NOMO-1 treated with DMSO at 0.1 percent for 48 hours (cell line): ENCODE data around the gene LDB3.

ENCODE experiments used
- DNase-seq: peaks from one replicate; lab custom pipeline; 2025; ENCODE audit not compliant: unreplicated experiment; lab: John Stamatoyannopoulos, UW

Gene LDB3

DNA sequence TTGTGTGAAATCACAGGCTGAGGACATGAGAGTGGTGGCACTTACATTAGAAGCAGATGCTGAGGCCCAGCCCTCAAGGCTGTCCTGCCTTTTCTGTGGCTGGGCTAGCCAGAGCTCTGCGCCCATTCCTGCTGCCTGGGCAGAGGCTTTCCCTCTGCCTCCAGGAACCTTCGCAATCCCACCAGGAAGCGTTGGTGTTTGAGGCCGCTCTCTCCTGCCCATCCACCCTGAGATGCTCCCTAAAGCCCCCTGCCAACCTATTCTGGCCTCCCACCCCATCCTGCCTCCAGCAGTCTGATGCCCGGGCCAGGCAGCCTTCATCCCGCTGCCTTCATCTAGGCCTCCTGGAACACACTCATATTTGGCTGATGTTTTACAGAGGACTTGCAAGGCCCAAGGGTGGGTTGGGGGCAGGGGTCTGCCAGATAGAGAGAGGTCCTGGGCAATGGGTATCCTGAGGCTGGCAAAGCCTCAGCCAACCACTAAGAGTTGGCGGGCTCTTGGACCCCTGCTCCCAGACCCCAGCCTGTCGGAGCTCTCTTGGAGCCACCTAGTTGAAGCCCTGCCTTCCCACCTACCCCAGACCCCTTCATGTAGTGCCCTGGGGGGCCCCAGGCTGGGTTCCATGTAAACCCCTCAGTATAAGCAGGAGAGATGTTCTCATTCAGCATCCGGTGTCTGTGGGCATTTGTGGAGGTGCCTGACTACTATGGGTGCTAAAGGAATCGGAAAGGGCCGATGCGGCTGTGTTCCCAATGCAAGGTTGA lies 32.7 kb downstream of the LDB3 start:
- DNase-seq, result no peak

DNA sequence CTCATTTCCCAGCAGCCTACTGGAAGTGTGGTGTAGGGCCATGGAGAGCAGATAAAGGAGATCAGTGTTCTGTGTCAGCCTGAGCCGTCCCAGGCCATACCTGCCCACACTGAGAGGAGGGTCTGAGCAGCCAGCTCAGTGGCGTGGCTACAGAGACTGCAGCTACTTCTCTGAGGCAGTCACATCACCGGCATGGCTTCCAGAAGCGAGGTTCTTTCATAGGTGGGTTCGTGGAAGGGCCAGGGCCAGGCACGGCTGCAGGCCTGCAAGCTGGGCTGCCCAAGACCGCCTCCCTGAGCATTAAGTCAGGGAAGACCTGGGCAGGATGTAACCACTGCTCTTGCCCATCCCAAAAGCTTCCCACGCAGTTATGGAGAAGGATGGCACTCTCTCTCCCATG lies 34.9 kb downstream of the LDB3 start:
- DNase-seq, result no peak

DNA sequence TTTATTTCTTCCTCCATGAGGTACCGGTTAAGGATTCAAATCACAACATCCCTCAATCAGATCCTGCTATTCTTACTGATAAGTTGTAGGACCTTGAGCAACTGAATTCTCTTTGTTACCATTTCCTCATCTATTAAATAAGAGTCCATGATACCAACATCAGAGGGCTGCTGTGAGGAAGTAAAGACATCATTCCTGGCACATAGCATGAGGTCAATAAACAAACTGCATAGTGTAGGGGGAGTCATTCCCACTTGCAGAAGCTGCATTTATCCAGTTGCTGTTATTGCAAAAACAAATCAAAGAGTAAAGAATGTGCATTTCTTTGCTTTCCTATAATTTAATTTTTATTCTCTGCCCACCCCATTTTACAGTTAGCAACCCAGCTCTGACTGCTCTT lies 36.8 kb downstream of the LDB3 start:
- DNase-seq, result no peak

DNA sequence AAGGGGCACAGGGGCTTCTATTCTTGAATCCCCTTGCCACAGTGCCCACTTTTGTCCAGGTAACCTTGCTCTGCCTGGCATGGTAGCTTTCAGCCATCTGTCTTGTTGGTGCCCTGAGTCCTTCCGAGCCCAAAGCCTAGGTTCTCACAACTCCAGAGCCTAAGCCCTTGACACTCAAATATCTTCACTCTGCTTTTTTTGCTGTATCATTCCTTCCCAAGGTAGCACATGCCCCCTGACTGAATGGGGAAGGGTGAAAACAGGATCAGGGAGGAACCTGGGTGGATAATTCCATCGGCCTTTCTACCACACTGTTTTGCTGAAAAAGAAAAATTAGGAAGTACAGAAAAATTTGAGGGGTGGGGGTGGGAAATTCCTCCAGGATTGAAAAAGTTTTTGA lies 37.6 kb downstream of the LDB3 start:
- no peak for DNase-seq

DNA sequence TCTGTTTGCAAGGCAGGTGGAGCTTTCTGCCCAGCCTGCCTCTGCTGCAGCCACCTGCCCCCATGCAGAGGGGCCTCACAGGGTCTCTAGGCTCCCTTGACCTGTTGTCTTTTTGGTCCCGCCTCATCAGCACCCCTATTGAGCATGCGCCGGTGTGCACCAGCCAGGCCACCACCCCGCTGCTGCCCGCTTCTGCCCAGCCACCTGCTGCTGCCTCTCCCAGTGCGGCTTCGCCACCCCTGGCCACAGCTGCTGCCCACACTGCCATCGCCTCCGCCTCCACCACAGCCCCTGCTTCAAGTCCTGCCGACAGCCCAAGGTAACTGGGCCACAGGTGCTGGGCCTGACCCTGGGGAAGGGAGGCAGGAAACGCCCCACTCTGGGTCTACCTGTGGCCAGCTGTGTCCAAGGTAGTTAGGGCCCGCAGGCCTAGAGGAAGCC lies 38.1 kb downstream of the LDB3 start:
- DNase-seq, result no peak

DNA sequence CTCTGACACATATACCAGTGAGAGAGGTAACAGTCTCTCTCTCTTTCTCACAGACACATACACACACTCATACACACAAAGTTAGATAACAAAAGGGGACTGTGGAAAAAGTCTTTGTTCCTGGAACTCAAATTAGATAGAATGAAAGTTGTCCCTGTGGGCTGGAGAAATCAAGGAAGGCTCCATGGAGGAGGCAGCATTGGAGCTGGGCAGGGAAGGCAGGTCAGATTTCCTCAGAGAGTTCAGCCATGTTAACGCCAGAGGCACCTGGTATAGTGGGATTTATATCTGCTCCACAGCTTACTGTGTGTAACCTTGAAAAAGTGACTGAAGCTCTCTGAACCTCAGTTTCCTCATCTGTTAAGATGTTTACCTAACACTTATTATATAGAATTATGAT lies 38.7 kb downstream of the LDB3 start:
- no peak for DNase-seq

- DNase-seq, result no peak
Observed at GRCh38 chr10:86707505-86707904, 39.2 kb downstream of the LDB3 start.

GRCh38 chr10:86708068-86708782 lies 39.9 kb downstream of the LDB3 start:
- no peak for DNase-seq

- DNase-seq, result no peak
Observed at GRCh38 chr10:86708783-86709380, 40.6 kb downstream of the LDB3 start.

DNA sequence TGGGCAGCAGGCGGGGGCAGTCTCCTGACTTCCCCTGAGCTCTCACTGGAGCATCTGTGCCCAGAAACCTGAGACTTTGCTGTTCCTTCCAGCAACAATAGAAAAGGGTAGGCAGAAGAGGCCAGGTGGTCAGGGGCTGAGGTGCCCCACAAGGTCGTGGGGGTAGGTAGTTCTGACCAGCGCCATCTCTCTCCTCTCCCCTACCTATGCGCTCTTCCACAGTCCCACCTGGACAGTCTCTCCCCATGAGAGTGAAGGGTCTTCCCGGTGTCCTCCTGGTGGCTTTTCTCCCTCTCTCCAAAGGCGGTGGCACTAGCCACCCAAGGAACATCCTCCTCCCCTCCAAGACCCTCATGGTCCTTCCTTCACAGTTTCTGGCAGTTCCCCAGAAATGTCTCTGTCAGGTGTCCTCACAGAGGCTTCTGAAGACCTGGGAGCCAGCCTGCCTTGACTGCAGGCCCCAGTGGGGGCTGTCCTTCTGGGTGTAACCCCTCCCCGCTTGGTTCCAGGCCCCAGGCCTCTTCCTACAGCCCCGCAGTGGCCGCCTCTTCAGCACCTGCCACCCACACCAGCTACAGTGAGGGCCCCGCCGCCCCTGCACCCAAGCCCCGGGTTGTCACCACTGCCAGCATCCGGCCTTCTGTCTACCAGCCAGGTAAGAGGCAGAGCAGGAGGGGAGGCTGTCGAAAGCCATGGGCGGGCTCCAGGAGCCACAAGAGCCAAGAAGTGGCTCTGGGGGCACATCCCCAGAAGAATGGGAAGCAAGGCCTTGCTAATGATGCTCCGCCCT lies 41.3 kb downstream of the LDB3 start:
- DNase-seq, result no peak

GRCh38 chr10:86710987-86711512 lies 42.7 kb downstream of the LDB3 start:
- peak; percentile 85 for DNase-seq

- DNase-seq, result peak; percentile 58
Observed at GRCh38 chr10:86711513-86712316, 43.4 kb downstream of the LDB3 start.

DNA sequence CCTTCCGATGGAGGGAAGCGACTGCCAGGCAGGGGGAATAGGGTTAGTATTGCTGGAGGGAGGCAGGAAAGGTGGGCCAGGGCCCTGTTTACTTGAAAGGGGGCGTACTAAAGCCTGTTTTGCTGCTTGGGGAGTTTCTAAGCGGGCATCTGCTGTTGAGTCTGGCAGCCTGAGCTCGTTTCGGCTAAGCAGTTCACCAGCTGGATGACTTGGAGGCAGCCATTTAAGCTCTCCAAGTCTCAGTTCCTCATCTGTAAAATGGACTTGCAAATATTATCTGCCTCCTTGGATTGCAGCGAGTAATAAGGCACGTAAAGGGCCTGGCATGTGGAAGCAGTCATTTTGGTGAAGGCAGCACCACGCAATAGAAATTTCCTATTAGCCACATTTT lies 44.0 kb downstream of the LDB3 start:
- DNase-seq, result no peak

DNA sequence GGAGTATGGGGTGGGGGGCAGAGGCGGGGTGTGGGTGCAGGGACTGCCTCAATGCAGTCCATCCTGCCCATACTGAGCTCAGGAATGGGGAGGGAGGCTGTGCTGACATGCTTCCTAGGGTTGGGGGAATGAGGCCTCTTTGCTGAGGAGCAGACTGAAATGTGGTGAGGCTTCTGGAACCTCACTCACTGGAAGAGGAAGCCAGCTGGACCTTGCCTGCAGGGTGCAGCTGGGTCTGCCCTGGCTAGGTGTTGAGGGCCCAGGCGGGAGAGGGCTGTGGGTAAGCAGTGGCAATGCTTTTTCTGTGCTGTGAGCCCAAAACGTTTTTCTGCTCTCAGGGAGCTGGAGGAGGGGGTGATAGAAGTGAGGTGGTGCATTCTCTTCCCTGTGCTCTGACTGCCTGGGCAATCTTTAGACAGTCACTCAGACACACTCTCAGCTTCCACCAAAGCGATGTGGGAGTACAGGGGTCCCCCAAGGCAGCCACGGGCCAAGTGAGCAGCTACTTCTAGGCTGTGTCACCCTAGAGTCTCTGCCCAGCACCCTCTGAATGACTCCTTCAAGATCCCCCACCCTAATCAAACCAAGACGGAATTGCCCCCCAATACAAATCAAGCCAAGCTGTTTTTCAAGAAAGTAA lies 47.0 kb downstream of the LDB3 start:
- DNase-seq, result no peak

DNA sequence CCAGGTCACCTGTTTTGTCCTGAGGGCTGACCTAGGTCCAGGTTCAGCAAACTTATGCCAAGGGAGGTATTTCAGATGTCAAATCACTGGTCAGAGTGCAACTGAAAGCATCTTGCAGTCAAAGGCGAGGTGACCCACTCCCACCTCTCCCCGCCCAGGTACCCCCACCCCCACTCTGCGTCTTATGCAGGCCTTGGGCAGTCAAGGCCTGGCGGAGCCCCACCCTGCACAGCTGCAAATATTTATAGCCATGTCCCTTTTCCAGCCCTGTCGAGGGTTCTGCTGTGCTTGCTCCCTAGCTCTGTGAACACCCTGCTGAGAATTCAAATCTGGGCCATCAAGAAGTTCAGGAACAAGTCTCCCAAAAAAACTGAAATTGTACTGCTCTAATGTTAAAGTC lies 47.5 kb downstream of the LDB3 start:
- no peak for DNase-seq

- no peak for DNase-seq
Observed at GRCh38 chr10:86716466-86716865, 48.2 kb downstream of the LDB3 start.

DNA sequence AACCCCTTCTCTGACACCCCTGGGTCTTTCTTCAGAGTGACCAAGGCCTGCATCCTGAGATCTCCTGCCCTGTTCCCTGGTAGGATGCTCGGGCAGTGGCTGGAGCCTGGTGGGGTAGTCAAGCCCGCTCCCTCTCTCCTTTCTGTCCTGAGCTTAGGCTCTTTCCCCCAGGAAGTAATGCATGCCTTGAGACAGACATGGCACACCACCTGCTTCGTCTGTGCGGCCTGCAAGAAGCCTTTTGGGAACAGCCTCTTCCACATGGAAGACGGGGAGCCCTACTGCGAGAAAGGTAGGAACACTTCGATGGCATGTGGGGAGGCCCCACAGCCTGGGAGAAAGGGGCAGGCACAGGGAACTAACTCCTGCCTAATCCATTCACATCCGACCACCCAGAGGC lies 50.2 kb downstream of the LDB3 start:
- no peak for DNase-seq

DNA sequence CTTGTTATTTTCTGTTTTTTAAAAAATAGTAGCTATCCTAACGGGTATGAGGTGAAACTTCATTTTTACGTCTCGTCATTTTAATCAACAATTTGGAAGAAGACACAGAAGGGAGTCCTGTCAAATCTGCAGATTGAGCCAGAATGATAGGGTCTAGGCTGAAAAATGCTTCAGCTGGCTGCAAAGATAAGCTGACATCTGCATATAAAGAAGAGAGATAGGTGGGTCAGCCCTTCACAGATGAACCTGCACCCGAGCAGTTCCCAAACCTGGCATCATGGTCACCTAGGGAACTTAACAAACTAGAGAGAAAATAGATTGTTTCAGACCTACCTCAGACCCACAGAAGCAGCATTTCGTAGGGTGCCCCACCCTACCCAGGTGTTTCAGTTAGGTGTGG lies 52.9 kb downstream of the LDB3 start:
- DNase-seq, result no peak

DNA sequence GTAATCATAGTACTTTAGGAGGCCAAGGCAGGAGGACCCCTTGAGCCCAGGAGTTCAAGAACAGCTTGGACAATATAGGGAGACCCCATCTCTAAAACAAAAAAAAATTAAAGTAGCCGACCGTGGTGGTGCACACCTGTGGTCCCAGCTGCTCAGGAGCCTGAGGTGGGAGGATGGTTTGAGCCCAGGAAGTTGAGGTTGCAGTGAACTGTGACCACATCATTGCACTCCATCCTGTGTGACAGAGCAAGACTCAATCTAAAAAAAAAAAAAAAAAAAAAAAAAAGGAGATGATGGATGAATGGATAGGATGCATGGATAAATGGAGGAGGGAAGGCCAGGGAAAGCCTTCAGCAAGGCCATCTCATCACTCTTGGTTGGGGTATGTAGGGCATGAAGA lies 54.7 kb downstream of the LDB3 start:
- no peak for DNase-seq

DNA sequence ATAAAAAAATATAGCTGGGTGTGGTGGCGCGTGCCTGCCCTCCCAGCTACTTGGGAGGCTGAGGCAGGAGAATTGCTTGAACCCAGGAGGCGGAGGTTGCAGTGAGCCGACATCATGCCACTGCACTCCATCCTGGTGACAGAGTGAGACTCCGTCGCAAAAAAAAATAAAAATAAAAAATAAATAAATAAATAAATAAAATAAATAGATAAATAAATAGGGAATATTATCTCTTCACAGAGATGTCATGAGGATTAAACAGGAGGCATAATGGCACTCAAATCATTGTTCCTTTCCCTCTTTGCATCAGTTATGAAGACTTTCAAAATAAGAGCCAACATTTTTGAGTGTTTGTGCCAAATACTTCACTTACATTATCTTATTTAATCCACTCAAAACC lies 56.1 kb downstream of the LDB3 start:
- no peak for DNase-seq
